Chondrocyte (in vitro differentiated cells): Measurements from ENCODE around the gene NELFA. TPM values are rescaled to one million over a fixed set of nuclear protein-coding genes. Genes with fewer than 3 reads are reported as not detected.
A peak's percentile ranks its signal among the peaks of the same experiment; 100 is the strongest.

Source experiments
- DNase-seq: peaks from one replicate; pipeline ENCODE4 v3.0.0; 2021; ENCODE audit warnings: mixed read lengths, low spot score
- H3K27ac Mint-ChIP-seq: one replicate; pipeline ENCODE4 v1.8.0; 2021; ENCODE audit warnings: mild to moderate bottlenecking, moderate library complexity, mixed read lengths; ENCODE audit not compliant: unreplicated experiment
- H3K27me3 Mint-ChIP-seq: 2 replicates; pipeline ENCODE4 v1.8.0; 2021; ENCODE audit warnings: low read depth, mixed read lengths
- H3K36me3 Mint-ChIP-seq: 2 replicates; pipeline ENCODE4 v1.8.0; 2021; ENCODE audit warnings: low read depth, mixed read lengths
- H3K4me1 Mint-ChIP-seq: 2 replicates; pipeline ENCODE4 v1.8.0; 2021; ENCODE audit warnings: low read depth, mild to moderate bottlenecking, mixed read lengths
- H3K4me3 Mint-ChIP-seq: one replicate; pipeline ENCODE4 v1.8.0; 2021; ENCODE audit warnings: mild to moderate bottlenecking, moderate library complexity, mixed read lengths; ENCODE audit not compliant: unreplicated experiment
- H3K9me3 Mint-ChIP-seq: 2 replicates; pipeline ENCODE4 v1.8.0; 2021; ENCODE audit warnings: low read depth, mixed read lengths
- total RNA-seq: library from RNA; stranded (reverse); gene quantifications from 3 replicates; pipeline ENCODE4 v1.2.1, GENCODE V29; 2021
- TF ChIP-seq, protein P1 (sequence below): fragments of 200-600 bp; sonication (generic); IDR thresholded peaks from 2 replicates; pipeline ENCODE4 v1.5.0; 2021; ENCODE audit warnings: antibody characterized with exemption, mild to moderate bottlenecking, moderate library complexity

NELFA gene
- total RNA-seq, 1 donor from 2014 or later = 23.5 TPM

DNA sequence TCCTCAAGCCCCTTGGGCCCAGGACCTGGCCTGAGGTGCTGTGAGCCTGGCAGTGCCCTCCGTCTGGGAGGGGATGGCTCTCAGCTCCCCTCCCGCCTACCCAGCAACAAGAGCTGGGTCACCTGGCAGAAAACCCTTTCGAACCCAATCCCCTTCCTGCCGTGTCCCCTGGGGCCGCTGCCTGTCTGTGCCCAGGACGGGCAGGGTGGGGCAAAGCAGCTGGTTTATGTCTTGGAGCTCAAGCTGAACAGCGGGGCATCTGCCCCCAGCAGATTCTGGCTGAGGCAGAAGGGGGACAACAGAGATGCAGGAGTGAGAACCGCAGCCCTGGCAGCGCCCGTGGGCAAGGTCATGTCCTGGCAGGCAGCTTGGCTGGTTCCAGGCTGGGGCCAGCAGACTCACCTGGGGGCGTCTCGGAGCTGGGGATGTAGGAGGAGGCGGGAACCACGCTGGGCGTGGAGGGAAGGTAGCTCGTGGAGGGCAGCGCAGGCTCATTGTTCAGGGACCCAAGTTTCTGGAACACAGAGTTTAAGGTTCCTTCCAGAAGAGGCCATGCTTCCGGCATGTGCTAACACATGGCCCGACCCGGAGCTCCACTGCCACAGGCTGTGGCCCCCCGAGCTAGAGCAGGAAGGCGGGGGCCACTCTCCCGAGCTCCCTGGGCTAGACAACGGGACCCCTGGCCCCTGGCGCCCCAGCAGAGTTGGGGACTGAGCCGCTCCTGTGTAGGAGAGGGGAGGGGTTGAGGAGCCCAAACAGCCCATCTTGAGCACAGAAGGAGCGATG, 24.2 kb downstream of the NELFA start:
- Mint-ChIP-seq H3K4me1 (peaks cover 11% of the 10 kb centered on the region), H3K27me3 (no peaks in the 10 kb centered on the region), H3K36me3 (peaks cover 16% of the 10 kb centered on the region), H3K4me3 (no peak overlapping the region), H3K27ac (no peak overlapping the region), H3K9me3 (no peaks in the 10 kb centered on the region)
- TF ChIP-seq, protein P1, sequence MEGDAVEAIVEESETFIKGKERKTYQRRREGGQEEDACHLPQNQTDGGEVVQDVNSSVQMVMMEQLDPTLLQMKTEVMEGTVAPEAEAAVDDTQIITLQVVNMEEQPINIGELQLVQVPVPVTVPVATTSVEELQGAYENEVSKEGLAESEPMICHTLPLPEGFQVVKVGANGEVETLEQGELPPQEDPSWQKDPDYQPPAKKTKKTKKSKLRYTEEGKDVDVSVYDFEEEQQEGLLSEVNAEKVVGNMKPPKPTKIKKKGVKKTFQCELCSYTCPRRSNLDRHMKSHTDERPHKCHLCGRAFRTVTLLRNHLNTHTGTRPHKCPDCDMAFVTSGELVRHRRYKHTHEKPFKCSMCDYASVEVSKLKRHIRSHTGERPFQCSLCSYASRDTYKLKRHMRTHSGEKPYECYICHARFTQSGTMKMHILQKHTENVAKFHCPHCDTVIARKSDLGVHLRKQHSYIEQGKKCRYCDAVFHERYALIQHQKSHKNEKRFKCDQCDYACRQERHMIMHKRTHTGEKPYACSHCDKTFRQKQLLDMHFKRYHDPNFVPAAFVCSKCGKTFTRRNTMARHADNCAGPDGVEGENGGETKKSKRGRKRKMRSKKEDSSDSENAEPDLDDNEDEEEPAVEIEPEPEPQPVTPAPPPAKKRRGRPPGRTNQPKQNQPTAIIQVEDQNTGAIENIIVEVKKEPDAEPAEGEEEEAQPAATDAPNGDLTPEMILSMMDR = no peak
- peak; percentile 43 for DNase-seq

DNA sequence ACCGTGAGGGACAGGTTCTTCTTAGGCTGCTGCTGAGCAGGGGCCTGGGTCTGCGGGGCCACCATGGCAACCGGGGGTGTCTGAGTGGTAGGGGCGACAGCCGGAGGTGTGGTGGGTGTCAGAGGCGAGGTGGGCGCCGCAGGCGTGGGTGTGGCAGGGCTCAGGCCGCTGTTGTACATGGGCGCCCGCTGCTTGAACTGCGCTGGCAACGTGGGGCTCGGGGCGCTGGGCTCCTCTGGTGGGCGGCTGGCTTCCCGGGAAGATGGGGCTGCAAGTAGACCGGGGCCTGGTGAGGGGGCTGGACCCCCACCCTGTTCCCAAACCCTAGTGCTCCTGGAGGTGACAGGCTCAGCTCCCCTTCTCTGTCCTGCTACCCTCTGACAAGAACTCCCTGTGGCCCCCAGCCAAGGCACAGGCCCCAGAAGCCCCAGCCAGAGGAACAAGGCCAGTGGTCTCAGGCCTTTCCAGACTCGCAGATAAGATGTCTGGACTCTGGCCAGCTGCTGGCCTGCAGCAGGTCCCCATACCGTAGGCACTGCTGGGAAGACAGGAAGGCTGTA, 24.8 kb downstream of the NELFA start:
- Mint-ChIP-seq H3K4me1 (peaks cover 11% of the 10 kb centered on the region), H3K9me3 (no peaks in the 10 kb centered on the region), H3K27ac (no peak overlapping the region), H3K4me3 (no peak overlapping the region), H3K36me3 (peaks cover 21% of the 10 kb centered on the region), H3K27me3 (no peaks in the 10 kb centered on the region)
- no peak for DNase-seq
- TF ChIP-seq, protein P1 = no peak

- H3K9me3 Mint-ChIP-seq = no peaks in the 10 kb centered on the region
- H3K36me3 Mint-ChIP-seq = peaks cover 24% of the 10 kb centered on the region
- TF ChIP-seq, protein P1 = no peak
- no peaks in the 10 kb centered on the region for H3K27me3 Mint-ChIP-seq
- H3K4me3 Mint-ChIP-seq = no peak overlapping the region
- no peak for DNase-seq
- H3K27ac Mint-ChIP-seq = no peak overlapping the region
- H3K4me1 Mint-ChIP-seq = peaks cover 11% of the 10 kb centered on the region
Observed at GRCh38 chr4:1983053-1983845, 25.5 kb downstream of the NELFA start.

- no peaks in the 10 kb centered on the region for H3K27me3 Mint-ChIP-seq
- TF ChIP-seq, protein P1 = no peak
- peaks cover 27% of the 10 kb centered on the region for H3K36me3 Mint-ChIP-seq
- H3K4me1 Mint-ChIP-seq = peaks cover 11% of the 10 kb centered on the region
- H3K9me3 Mint-ChIP-seq = no peaks in the 10 kb centered on the region
- H3K4me3 Mint-ChIP-seq = no peak overlapping the region
- peak overlapping the region; percentile 57 for H3K27ac Mint-ChIP-seq
- no peak for DNase-seq
Observed at GRCh38 chr4:1982124-1983052, 26.4 kb downstream of the NELFA start.
